Measurements from ENCODE around the gene REXO1.

The REXO1 gene

DNA sequence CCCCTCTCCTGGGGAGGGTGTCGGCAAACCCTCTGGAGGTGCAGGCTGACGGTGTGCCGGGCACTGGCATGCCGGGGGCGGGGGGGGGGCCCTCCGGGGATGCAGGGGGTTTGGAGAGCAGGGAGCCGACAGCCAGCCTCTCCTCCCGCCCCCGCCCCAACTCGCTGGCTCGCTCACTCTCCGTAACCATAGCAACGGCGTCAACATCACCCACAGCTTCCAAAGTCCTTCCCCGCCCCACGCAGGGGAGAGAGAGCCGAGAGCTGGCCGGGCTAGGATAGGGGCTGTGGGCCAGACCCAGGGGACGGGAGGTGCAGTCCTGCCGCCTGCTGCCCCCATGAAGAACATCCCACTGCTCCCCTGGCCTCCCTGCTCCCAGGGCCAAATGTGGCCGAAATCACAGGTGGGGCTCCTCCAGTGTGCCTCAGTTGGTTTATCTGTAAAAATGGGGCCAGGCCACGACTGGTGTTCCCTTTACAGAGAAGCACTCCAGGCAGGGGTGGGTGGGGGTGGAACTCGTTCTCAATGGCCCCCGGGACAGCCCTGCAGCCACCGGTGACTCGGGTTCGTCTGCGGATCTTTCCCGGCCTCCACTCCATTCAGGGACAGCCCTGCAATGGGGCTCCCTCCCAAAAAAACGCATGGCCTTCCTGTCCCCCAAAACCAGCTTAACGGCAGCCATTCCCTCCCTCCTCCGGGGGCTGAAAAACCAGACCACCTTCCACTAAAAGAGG, 11.9 kb upstream of the REXO1 start:
- DNase-seq = peak; percentile 90

DNA sequence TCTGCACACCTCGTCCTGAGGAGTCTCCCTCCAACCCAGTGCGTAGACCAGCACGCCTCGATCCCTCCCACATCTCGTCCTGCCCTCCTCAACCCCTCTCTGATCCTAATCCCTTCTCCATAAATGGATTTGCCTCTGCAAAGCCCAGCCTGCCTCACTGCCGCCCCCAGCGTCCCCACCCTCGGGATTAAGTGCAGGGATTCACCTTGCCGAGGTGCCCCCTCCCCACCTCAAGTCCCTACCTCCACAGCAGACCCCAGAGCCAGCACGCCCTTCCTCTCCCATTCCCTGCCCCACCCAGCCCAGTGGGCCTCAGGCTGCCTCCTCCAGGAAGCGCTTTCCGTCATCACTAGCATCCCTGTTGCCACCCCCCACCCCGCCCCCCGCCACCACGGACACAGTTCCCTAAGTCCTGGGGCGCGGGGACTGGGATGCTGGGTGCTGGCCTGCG, 11.1 kb upstream of the REXO1 start:
- DNase-seq = no peak

DNA sequence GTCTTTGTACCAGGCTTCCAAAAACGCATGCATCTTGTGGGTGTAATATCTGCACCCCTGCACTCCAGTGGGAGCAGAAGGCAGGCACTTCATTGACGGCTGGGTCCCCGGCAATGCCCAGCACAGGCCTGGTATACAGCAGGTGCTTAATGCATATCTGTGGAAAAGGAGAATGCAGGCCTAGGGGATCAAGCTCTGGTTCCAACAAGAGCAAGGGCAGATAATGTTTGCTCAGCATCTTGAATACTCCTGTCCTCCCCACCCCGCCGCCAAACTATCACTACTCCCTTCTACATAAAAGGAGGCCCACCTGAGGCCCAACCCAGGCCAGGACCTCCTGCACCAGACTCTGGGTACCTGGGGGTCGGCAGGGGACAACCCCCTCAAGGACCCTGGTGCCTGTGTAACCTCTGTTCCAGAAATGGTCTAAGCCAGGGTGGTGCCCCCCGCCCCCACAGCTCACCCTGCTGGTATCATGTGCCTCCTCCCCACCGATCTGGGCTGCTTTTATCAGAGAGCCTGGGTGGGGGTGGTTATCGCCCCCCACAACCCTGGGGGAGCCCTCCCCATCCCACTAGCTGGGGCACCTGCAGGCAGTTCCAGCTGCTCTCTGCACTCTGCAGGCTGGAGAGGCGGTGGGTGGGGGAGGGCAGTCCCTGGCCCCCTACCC, 10.3 kb upstream of the REXO1 start:
- no peak for DNase-seq

DNA sequence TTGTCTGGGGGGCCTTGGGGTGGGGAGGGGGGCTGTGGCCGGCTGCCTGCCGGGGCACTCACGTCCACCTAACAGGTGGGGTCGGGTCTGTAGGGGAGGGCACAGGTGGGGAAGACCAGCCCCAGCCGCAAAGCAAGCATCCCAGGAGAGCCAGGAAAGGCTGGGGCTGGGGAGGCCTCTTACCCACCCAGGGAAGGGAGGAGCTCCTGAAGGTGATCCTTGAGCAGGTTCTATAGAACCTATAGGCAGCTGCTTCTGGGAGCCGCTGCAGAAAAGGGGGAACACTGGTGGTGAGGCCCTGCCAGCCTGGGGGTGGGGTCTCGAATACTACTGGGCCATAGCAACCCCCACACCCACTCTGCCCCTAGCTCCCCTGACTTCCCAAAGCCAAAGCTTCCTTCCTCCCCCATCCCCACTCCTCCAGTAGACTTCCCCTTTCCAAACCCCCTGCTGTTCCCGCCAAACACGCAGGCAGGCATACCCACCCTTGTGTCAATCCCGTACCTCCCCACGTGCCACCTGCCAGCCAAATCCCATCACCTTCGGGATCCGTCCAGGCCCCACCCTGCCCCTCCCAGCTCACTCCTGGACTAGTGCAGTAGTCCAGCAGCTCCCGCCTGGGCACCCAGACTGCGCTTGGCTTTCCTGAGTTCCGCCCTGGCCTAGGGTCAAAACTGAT, 9.5 kb upstream of the REXO1 start:
- no peak for DNase-seq

DNA sequence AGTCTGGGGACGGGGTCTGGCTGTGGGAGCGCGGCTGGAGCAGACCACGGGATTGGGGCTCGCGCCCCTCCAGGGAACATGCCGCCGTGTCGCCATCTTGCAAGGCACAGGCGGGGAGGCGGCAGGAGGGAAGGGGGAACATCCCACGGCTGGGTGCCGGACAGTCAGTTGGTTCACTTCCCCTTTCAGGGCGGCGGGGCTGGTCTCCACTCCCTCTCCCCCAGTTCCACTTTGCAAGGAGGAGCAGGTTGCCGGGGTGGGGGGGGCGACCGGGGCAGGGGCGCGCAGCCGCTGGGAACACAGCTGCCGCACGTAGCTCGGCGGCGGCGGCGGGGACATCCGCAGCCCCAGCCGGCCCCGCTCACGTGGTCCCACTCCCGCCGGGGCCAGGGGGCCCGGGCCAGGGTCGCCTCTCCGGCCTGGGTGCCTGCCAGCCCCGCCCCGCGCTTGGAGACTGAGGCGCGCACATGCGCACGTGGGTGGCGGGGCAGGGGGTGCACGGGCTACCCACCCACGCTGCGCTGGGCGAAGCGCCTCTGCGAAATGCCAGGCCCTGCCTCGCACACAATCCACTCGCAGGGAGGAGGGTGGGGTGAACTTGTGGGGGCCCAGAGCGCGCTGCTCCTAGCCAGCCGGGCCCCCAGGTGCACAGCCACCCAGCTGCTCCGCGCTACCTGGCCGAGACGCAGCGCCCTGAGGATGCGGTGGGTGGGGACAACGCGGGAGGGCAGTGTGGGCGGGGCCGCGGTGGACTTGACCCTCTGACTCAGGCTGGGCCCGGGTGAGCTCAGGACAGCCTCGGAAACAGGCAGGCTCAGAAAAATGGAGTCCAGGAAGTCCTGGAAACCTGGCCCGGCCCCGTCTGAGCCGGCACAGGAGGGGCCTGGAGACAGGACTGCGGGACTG, 8.7 kb upstream of the REXO1 start:
- DNase-seq = peak; percentile 83

DNA sequence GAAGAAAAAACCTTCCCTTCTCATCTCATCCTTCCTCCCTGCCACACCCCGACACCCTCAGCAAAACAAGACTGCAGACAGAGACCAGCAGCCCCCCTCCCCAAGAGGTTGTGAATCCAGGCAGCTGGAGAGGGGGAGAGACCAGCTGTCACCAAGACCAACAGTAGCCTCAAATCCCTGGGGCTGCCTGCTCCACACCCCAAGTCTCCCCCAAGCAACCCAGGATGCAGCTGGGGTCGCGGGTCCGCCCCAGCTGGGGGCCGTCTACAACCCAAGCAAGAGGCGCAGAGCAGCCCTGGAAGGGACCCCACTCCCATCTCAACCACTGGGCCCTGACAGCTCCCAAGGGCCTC, 8.0 kb upstream of the REXO1 start:
- DNase-seq = peak; percentile 68

DNA sequence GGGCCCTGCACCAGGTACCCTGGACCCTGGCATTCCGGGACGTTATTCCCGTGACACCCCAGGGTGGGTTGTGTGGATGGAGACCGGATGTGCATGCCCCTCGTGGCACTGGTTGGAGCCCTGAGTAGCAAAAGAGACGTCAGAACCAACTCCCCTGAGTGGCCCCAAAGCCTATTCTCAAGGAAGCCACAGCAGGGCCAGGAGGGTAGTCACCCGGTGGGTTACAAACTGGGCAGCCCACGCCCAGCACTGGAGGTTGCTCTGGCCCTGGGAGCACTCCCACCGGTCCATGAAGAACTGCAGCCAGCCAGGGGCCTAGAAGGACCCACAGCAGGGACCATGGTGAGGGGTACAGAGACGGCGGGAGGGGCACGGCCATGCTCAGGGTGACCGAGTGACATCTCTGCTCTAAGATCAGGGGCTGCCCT, 7.6 kb upstream of the REXO1 start:
- no peak for DNase-seq

DNA sequence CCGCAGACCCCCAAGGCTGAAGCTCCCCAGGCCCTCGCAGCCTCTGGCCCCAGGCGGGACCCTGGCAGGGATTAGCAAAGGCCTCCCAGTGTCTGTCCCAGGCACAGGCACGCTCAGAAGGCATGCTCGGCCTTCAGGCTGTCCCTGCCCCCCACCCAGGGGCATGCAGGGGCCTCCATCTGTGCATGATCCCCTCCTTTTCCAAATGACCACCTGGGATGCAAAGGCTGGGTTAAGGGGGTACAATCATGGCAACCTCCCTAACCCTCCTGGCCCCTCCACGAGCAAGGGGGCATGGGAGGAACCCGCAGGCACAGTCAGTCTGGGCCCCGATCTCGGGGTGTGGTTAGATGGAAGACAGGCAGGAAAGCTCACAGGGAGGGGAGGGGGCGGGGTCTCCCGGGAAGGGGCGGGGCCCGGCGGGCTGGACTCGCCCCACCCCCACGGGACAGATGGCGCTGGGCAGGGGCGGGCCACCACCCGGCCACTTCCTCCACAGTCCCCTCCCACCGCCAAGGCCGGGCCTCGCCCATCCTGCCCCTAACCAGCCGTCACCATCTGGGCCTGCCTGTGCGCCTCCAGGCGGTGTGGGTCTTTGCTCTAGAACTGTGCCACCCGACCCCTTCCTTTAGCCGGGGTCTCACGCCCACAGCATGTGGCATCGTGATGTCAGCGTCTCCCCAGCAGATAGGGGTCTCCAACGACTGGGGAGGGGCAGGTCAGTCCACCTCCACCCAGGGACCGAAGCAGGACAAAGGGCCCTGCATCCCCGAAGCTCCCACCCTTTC, 7.0 kb upstream of the REXO1 start:
- peak; percentile 95 for DNase-seq

DNA sequence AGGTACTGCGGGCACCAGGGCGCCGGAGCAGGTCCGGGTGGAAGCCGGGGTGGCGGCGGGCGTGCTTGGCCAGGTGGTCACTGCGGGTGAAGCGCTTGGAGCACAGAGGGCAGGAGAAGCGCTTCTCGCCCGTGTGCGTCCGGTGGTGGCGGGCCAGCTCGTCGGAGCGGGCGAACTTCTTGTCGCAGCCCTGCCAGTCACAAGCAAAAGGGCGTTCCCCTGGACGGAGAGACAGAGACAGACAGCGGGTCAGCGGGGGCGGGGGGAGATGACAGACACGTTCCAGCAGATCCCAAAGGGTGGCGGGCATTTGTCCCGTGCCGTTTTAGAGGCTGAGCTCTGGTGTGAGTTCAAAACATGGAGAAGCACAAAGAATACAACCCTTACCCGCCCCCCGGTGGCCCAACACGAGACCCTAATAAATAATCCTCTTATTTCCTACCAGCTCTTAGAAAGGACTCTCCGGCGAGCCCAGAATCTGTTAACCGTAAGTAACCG, 6.3 kb upstream of the REXO1 start:
- peak; percentile 51 for DNase-seq

DNA sequence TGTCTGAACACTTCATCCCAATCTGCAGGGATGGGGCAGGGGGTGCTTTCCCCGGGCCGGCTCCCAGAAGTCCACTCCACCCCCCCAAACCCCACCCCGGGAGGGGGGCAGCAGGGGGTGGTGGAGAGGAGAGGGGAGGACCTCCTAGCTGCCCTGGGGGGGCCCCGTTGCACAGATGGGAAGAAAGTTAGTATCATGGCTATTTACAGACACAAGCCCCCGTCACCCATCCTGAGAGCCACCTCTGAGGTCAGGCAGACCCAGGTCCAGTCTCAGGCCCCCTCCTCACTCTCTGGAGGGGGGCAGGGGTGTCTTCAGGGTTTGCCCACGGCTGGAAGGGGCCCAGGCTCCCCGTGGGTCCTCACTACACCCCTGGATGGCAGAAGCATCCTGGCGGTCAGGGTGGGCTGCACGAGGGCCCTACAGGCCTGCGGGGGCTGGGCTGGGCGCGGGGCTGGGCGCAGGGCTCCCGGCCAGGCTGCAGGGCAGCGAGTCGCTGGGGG, 5.8 kb upstream of the REXO1 start:
- DNase-seq = no peak

DNA sequence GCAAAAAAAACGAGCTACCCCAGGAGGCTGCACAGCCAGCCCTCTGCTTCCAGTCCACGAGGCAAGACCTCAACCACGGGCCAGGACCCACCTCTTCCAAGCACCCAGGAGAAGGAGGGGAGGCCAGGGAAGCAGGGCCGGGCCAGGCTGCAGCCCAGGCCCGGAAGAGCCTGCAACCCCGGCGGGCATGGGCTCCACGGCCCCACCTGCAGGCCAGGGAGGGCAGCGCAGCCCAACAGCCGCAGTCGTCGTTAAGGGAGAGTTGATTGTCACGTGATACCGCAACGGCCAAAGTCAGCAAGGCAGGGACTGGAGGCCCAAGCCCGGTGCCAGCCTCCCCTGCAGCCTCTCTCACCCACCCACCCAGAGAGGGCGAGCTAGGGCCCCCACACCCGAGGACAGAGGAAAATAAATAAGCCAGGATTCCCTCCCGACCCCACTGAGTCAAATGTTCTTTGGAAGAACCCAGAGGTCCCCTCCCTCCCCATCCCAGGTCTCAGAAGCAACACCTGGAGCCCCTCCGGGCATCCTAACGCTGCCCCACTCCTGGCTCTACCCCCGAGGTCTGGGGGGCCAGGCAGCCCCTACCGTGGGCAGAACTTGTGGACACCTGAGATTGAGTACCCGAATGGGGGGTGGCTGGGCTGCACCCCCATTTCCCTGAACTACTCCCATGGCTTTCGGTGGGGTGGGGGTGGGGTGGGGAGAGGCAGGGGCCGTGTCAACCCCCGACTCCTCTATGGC, 5.2 kb upstream of the REXO1 start:
- peak; percentile 79 for DNase-seq

DNA sequence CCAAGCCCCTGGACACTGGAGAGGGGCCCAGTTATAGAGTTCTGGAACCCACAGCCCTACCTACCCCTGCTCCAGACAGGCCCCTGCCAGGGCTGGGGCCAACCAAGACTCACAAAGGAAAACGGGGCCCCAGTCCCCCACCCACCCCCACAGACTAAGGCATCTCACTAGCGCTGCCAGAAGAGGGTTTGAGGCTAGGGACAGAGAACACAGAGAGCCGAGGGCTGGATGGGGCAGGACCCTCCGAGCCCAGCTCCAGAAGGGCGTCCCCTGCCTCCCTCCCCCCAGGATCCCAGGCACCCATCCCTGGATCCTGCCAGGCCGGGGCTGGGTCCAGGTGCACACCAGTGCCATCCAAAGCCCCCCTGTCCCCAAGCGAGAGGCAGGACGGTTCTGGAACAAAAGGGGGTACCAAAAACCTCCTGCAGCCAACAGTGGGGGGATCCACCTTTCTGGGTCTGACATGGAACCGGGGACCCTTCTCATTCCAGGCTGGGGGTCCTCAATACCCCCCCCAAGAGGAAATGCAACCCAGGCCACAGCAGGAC, 4.4 kb upstream of the REXO1 start:
- no peak for DNase-seq

DNA sequence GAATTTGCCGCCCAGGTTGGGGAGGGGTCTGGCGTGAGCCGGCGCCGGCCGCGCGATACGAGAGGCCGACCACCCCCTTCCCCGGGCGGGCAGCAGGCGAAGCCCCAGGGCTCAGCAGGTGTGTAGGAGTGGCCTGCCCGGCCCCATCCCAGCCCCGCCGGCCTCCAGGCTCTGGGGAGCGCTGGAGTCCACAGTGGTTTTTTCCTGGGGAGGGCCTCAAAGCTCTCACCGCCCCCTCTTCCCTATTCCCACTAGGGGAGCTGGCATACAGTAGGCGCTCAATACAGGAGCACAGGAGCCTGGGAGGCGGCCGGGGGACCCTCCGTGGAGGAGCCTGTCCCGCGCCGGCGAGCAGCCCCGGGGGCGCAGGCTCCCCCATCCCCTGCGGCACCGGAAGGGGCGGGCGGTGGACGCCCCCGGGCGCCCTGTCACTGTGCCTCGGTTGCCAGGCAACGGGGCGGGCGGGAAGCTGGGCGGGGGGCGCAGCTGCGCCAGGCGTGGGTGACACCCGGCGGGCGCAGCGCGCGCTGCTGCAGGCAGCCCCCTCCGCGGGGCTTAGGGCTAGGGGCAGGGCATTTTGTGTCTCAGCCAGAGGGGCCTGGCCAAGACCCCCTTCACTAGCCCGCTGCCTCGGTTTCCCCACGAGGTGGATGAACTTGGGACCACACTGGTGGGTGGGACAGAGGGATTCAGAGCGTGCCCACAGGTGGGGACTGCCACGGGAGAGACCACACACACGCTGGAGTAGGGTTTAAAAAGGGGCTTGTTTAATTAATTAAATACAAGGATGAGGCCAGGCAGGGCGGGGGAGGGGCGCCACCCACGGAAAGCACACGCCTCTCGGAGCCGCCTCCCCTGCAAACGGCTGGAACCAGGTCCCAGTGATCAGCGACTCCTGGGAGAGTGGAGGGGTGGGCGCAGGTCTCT, 3.6 kb upstream of the REXO1 start:
- peak; percentile 80 for DNase-seq

DNA sequence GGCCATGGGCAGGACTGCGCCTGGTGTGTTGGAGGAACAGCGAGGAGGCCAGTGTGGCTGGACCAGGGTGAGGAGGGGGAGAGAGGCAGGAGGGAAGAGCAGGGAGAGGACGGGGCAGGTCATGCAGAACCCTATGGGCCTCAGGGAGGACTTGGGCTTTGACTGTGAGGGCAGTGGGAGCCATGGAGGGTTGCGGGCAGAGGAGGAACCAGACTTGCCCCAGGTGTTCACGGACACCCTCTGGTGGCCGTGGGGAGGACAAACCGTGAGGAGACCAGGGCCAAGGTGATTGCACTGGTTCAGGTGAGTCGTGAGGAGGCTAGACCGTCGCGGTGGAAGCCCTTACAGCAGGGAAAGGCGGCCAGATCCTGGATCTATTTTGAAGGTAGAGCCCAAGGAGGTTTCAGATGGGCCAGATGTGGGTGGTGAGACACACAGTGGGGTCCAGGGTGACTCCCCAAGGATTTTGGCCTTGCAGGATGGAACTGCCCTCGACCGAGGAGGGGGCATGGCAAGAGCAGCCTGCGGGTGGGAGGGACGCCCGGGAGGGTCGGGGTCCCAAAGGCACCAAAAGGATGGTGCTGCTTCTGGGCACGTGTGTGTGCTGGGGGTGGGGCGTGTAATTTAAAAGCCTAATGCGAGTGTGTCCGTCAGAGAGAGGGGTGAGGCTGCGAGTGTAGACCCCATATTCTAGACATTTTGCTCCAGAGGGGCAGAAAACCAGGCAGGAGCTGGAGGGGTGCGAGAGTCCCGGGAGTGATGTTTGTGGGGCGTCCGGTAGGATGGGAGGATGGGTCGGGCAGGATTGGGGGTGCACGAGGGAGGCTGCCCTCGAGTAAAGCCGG, 2.7 kb upstream of the REXO1 start:
- no peak for DNase-seq

DNA sequence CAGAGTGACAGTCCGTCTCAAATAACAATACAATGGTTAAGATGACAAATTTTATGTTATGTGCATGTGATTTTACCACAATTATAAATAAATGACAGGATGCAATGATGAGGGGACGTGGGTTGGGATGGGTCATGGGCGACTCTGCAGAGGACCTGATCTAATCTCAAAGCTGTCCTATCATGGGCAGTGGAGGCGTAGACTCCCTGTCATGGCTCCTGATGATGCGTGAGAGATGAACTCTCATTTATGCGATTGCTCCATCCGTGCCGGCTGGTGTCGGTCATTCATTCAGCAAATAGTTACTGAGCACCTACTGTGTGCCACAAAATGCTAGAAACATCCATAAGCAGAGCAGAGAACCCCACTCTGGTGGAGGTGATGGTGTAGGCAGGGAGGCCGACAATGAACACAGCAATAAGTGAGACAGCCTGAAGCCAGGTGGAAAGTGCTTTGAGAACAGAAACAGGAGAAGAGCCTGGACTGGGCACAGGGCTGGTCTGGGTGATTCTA, 1.7 kb upstream of the REXO1 start:
- DNase-seq = no peak

DNA sequence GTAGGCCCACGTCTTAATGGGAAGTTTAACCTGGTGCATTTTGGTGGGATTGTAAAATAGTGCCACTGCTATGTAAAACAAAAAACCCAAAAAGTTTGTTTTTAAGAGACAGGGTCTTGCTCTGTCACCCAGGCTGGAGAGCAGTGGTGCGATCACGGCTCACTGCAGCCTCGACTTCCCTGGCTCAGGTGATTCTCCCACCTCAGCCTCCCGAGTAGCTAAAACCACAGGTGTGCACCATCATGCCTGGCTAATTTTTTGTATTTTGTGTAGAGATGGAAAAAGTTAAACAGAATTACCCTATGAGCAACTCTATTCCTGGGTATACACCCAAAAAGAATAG, 820 bp upstream of the REXO1 start:
- no peak for DNase-seq

DNA sequence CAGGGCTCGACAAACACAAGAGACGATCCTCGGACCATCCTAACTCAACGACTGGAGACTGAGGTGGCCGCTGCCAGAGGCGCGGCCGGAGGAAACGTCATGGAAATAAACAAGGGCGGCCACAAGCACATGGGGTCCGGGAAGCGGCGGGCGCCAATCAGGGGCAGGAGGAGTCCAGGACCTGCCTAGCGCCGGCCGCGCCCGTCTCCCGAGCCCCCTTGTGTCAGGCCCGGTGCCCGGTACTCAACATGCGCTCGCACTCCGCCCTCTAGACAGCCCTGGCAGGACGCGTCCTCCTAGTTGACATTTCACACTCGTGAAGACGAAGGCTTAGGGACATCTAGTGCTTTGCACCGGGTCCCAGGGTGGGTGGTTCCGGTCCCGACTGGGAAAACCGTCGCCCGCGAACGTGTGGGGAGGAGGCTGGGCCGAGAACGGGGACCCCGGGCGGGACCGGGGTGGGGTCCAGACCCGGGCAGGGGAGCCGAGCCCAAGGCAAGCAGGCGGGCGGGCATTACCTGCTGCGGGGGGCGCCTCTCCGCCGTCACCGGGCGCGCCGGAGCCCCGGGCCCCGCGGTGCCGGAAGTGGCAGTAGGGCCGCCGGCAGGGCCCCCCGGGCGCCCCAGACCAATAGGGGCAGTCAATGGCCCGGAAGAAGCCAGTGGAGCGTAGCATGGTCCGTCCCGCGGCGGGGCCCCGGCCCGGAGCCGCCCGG, 442 bp downstream of the REXO1 start:
- peak; percentile 78 for DNase-seq

DNA sequence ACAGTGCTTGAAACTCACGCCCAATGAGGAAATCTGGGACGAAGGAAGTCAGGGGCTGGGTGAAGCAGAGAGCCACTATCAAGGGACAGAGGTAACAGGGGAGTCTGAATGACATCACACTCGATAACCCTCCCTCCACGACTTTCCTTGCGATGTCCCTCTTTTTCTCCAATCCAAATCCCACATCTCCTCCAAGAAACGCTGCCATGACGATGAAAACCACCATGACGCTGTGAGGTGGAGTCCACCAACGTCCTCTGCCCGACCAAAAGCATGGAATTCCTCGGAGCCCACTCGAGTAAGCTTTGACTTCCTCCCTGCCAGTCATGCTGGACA, 967 bp downstream of the REXO1 start:
- no peak for DNase-seq
